ENCODE data around the gene KASH5.

DNA sequence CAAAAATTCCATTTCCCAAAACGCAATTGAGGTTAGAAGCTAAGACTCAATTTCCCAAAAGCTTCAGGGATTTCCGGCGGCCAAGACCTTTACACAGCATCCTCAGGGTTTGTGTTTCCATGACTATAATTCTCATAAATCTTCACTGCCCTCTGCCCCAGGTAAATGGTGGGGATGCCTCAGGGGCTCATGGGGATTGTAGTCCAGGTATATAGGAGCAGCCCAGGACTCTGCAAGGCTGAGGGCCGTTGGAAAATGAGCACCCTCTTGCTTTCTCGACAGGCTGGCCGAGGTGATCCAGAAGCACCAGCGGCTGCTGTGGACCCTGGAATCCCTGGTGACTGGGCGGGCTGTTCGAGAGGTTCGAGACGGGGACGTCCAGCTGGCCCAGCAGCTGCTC, 71.3 kb downstream of the KASH5 start:
- TF ChIP-seq POLR2AphosphoS5 (IDR thresholded peaks at IDR 0.05; ENCODE audit: low read depth, low read length), result no peak
- TF ChIP-seq POLR2A (IDR thresholded peaks at IDR 0.05; ENCODE audit: low read depth, low read length), result no peak
- TF ChIP-seq TAF1 (IDR thresholded peaks at IDR 0.05; ENCODE audit: borderline replicate concordance, low read depth, low read length), result no peak
